Suppressor macrophage (primary cell): ENCODE results near the gene GSTP1.

Source experiments
- DNase-seq, 4 experiments: peaks; one replicate each; pipeline ENCODE4 v3.0.0-alpha.2; 2020 to 2022

GSTP1 gene

DNA sequence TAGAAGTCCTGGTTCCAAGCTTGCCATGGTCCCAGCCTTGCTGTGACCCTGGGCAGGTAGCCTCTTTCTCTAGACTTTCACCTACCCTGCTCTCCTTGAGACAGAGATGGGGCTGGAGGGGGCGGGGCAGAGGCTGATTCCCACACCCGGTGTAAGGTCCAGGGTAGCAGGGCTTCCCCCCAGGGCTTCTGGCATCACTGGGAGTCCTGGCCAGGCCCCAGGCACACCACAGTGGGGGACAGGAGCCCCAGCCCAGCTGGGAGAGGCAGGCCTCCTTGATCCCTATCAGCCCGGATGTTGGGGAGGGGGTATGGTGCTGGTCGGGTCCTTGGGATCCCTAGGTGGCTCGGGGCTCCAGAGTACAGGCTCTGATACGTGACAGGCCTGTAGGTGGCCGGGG is 47.8 kb downstream of the GSTP1 start:
- no peak for DNase-seq

DNA sequence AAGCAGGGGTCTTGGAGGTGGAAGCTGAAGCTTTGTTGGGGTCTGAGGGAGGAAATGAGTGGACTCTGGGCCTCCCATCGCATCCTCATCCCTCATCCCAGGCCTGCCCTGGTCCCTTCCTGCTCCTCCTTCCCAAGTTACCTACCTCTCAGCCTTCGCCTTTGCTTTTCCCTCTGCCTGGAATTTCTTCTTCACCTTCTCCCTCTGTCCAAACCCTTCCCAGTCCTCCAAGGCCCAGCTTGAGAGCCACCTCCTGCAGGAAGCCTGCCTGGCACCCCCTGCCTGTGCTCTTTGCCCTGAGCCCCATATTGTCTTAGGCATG is 48.2 kb downstream of the GSTP1 start:
- DNase-seq, result no peak

DNA sequence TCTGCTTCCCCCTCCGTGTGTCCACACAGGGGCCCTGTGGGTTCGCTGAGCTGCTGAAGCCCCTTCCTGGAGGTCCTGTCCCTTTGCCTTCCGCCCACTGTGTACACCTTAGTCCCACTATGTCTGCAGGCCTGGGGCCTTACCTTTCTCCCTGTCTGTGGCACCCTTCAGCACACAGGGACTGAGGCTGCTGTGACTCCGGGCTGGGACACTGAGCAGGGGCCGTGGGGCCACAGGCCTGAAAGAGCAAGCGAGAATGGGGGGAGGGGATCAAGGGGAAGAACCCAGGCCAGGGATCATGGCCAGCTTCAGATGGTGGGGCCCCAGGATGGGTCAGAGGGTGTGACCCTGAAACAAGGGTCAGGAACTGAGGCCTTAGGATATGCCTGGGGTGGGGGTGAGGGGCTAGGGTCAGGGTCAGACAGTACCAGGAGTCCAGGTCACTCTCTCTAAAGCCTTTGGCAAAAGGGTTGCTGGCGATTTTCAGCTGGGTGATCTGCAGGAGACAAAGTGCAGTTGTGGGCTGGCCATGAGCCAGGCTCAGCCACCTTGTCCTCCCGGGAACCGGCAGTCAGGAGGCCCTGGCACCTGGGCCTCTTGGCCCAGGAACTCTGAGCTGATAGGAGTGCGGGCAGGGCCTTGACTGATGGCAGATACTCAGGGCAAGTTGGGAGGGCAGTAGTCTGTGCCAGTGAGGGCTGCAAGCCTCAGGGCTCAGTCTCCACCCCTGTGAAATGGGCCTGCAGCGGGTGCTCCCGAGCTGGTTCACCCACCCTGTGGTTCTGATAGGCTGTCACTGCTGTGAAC is 48.8 kb downstream of the GSTP1 start:
- DNase-seq, result no peak

DNA sequence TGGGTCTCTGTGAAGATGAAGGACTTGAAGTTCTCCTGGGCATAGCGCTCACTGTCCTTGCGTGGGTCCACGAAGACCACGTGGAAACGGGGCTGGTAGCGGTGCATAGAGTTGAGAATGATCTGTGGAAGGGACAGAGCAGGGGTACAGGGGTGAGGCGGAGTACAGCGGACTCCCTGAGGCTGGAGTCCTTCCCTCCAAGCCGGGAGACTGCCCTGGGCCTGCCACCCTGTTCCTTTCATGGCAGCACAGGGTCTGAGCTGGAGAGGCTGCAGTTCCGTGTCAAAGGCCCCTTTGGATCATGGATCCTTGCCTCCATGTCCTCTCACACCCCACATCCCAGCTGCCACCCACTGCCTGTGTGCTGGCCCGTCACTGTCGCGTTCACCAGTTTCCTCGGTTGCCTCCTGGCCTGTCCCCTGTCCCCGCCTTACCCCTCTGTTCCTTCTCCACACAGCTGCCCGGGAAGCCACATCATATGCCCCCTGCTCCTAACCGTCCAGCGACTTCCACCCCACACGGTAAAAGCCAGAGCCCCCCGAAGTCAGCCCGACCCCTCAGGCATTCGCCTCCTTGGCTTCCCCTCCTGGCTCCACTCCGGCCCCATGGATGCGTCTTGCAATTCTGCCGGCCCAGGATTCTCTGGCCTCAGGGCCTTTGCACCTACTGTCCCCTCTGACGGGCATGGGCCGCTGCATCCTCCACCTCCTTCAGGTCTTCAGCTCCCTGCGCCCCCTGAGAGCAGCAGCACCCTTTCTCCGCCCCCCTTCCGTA is 49.6 kb downstream of the GSTP1 start:
- no peak for DNase-seq

DNA sequence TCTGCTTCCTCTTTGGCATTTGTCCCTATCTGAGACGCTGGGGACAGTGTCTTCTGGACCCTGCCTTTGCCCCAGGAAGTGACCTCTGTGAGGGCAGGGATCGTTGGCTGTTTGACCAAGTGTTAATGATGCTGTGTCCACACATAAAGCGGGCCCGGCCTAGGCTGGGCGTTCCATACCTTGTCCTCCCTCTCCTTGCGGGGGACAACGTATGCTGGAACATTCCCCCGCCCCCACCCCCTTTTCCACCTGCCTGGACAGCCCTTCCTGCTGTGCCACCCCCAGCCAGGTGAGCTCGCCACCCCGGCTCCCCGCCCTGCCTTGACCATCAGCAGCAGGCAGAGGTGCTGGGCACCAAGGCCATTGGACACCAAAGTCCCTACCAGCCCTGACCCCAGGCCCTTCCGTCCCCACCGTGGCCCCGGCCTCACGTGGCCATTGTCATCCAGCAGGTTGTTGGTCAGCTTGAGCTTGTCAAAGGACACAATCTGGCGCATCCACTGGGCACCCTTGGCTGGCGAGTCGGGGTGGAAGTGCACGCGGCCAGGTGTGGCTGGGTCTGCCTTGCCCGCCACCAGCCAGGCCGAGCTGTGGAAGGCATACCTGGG is 50.2 kb downstream of the GSTP1 start:
- no peak for DNase-seq

DNA sequence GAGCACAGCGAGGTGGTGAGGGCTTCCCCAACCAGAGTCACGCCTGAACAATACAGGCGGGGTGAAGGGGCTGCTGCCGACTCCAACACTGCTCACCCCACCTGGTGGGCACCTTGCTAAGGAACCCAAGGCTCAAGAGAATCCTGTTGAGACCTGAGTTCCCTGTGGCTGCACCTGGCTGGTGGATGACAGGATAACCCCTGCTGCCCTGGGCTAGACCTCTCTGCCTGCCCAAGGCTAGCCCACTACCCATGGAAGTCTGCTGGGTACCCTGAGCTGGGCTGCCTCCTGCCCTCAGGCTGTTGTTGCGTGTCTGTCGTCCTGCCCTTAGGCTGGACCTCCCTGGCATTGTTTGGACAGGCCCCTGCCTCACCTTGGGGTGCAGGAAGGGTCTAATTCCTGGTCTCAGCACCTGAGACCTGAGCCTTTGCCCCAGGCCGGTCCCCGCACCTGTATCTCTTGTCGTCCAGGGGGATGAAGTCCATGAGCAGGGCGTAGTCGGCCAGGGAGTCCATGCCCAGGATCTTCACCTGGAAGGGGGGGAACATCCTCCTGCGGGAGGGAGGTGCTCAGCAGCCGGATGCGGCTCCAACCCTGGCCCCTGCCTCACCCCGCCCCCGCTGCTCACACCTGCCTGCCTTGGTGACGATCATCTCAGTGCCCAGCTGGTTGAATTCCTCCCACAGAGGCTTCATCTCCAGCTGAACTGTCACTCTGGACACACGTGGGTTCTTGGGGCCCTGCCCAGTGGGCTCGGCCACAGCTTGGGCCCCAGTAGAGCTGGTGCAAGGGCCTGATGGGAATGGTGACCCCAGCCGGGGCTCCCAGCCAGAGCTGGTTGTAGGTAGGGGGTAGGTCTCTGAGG is 51.0 kb downstream of the GSTP1 start:
- DNase-seq, result no peak

DNA sequence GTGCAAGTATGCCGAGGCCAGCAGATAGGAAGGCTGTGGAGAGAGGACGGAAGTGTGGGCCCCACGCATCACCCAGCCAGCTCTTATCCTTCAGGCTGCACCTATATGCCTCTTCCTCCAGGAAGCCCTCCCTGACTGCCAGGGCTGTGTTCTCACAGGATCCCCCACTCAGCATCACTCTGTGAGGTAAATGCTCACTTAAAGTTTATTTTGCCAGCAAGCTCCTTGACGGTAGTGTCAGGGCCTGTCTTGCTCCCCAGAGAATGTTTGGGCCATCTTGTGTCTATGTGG is 51.6 kb downstream of the GSTP1 start:
- no peak for DNase-seq
